ENCODE measurements around the gene MYL5.

Gene MYL5

GRCh38 chr4:674172-675035 lies at the start of gene MYL5, which contains the start of gene ATP5ME:
Gene MYL5, plus strand, starts transcription at chr4:674542. Its CDS starts 3,485 bp downstream, at chr4:678027.
Gene ATP5ME, minus strand, starts transcription at chr4:674276. Its CDS starts 29 bp downstream, at chr4:674247.
- H3K4me3 ChIP-seq (ENCODE audit: low read depth, low read length): peak within 1 kb of the TSS; percentile 84
- peak; percentile 63 for TF ChIP-seq MYC (IDR thresholded peaks at IDR 0.05; ENCODE audit: low read depth, low read length)
- TF ChIP-seq CTCF (IDR thresholded peaks at IDR 0.05; ENCODE audit: low read depth, low read length): peak; percentile 98
- peak; percentile 88 for TF ChIP-seq POLR2A (IDR thresholded peaks at IDR 0.05; ENCODE audit: extremely low read depth, insufficient read length)
- TF ChIP-seq MAX (IDR thresholded peaks at IDR 0.05; ENCODE audit: low read depth, low read length): peak; percentile 88
- DNase-seq (ENCODE audit: low read depth): peak; percentile 97

GRCh38 chr4:624705-625590 lies 49.4 kb upstream of the MYL5 start, which contains the start of gene PDE6B:
Gene PDE6B, plus strand, starts transcription at chr4:625573. Its CDS starts 54 bp downstream, at chr4:625627.
- H3K4me3 ChIP-seq (ENCODE audit: low read depth, low read length): no peak within 1 kb of the TSS
- no peak for DNase-seq (ENCODE audit: low read depth)
- TF ChIP-seq MAX (IDR thresholded peaks at IDR 0.05; ENCODE audit: low read depth, low read length) (no peak), POLR2A (IDR thresholded peaks at IDR 0.05; ENCODE audit: extremely low read depth, insufficient read length) (no peak), CTCF (IDR thresholded peaks at IDR 0.05; ENCODE audit: low read depth, low read length) (no peak), MYC (IDR thresholded peaks at IDR 0.05; ENCODE audit: low read depth, low read length) (no peak)

GRCh38 chr4:625631-626161 lies 48.6 kb upstream of the MYL5 start:
- no peak for DNase-seq (ENCODE audit: low read depth)
- TF ChIP-seq CTCF (IDR thresholded peaks at IDR 0.05; ENCODE audit: low read depth, low read length): no peak
- H3K4me3 ChIP-seq (ENCODE audit: low read depth, low read length): no peak overlapping the region

- TF ChIP-seq CTCF (IDR thresholded peaks at IDR 0.05; ENCODE audit: low read depth, low read length) (no peak), MAX (IDR thresholded peaks at IDR 0.05; ENCODE audit: low read depth, low read length) (no peak), MYC (IDR thresholded peaks at IDR 0.05; ENCODE audit: low read depth, low read length) (no peak), POLR2A (IDR thresholded peaks at IDR 0.05; ENCODE audit: extremely low read depth, insufficient read length) (no peak)
- DNase-seq (ENCODE audit: low read depth): no peak
- no peak overlapping the region for H3K4me3 ChIP-seq (ENCODE audit: low read depth, low read length)
Observed at GRCh38 chr4:626201-627091, 47.9 kb upstream of the MYL5 start.
